ENCODE data around the gene MAPK11. TPM values are rescaled to one million over a fixed set of nuclear protein-coding genes. Genes with fewer than 3 reads are reported as not detected.

Gene MAPK11
- total RNA-seq, 1 donor from 2014 or later: 131 TPM

DNA sequence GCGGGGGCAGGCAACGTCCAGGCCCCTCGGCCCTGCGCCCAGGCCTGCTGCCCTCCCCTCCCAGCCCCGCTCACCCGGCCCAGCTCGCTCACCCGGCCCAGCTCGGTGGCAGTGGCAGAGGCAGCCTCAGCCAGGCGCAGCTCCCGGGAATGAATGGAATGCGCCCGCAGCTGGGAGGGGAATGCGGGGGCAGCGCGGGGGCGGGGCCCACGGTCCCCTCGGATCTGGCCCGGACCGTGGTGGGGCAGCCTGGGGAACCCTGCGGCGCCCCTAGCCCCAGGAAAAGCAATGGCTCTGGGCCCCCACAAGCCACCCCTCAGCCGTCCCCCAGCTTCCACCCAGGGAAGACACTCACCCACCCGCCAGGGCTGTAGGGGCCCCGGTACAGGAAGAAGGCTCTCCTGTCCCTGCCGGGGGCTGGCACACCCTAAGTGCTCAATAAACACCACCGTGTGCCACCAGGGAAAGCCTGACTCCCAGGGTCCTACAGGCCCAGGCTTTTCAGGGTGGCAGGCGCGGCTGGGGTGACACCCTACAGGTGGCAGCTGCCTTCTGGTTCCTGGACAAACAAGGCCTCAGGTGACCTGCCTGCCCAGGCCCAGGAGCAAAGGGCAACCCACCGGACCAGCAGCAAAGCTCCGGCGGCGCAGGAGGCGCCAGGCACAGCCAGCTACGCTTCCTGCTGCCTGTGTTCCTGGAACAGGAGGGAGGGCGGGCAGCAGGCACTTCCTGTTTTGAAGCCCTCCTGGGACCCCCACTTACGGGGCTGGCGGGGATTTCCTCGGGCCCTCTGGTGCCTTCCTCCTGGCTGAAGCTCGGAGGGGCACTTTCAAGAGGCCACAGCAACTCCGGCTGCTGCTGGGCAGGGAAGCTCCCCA lies 23.5 kb upstream of the MAPK11 start:
- no peaks in the 10 kb centered on the region for H3K36me3 Mint-ChIP-seq (ENCODE audit: unreplicated experiment)

GRCh38 chr22:50292643-50293440 lies 22.7 kb upstream of the MAPK11 start:
- Mint-ChIP-seq H3K27ac (ENCODE audit: unreplicated experiment) (no peak overlapping the region), H3K4me3 (ENCODE audit: unreplicated experiment) (no peak overlapping the region), H3K36me3 (ENCODE audit: unreplicated experiment) (no peaks in the 10 kb centered on the region), H3K4me1 (ENCODE audit: low read depth, unreplicated experiment) (peaks cover 3% of the 10 kb centered on the region), H3K9me3 (ENCODE audit: unreplicated experiment) (peaks cover 3% of the 10 kb centered on the region), H3K27me3 (ENCODE audit: unreplicated experiment) (no peaks in the 10 kb centered on the region)
- TF ChIP-seq, protein P1, sequence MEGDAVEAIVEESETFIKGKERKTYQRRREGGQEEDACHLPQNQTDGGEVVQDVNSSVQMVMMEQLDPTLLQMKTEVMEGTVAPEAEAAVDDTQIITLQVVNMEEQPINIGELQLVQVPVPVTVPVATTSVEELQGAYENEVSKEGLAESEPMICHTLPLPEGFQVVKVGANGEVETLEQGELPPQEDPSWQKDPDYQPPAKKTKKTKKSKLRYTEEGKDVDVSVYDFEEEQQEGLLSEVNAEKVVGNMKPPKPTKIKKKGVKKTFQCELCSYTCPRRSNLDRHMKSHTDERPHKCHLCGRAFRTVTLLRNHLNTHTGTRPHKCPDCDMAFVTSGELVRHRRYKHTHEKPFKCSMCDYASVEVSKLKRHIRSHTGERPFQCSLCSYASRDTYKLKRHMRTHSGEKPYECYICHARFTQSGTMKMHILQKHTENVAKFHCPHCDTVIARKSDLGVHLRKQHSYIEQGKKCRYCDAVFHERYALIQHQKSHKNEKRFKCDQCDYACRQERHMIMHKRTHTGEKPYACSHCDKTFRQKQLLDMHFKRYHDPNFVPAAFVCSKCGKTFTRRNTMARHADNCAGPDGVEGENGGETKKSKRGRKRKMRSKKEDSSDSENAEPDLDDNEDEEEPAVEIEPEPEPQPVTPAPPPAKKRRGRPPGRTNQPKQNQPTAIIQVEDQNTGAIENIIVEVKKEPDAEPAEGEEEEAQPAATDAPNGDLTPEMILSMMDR (IDR thresholded peaks at IDR 0.05; ENCODE audit: partially characterized antibody, unreplicated experiment): no peak
- no peak for DNase-seq

More for the DNA sequence above, 23.5 kb upstream of the MAPK11 start:
- DNase-seq: no peak
- H3K4me3 Mint-ChIP-seq (ENCODE audit: unreplicated experiment): no peak overlapping the region
- H3K27ac Mint-ChIP-seq (ENCODE audit: unreplicated experiment): no peak overlapping the region
- H3K27me3 Mint-ChIP-seq (ENCODE audit: unreplicated experiment): no peaks in the 10 kb centered on the region
- peaks cover 3% of the 10 kb centered on the region for H3K9me3 Mint-ChIP-seq (ENCODE audit: unreplicated experiment)
- H3K4me1 Mint-ChIP-seq (ENCODE audit: low read depth, unreplicated experiment): peaks cover 3% of the 10 kb centered on the region
- TF ChIP-seq, protein P1 (IDR thresholded peaks at IDR 0.05; ENCODE audit: partially characterized antibody, unreplicated experiment): no peak

GRCh38 chr22:50289942-50290630 lies 19.9 kb upstream of the MAPK11 start:
- Mint-ChIP-seq H3K27ac (ENCODE audit: unreplicated experiment) (no peak overlapping the region), H3K36me3 (ENCODE audit: unreplicated experiment) (no peaks in the 10 kb centered on the region), H3K27me3 (ENCODE audit: unreplicated experiment) (no peaks in the 10 kb centered on the region), H3K9me3 (ENCODE audit: unreplicated experiment) (peaks cover 3% of the 10 kb centered on the region), H3K4me3 (ENCODE audit: unreplicated experiment) (no peak overlapping the region), H3K4me1 (ENCODE audit: low read depth, unreplicated experiment) (peaks cover 3% of the 10 kb centered on the region)
- TF ChIP-seq, protein P1 (IDR thresholded peaks at IDR 0.05; ENCODE audit: partially characterized antibody, unreplicated experiment): no peak
- DNase-seq: no peak

- H3K27ac Mint-ChIP-seq (ENCODE audit: unreplicated experiment): no peak overlapping the region
- TF ChIP-seq, protein P1 (IDR thresholded peaks at IDR 0.05; ENCODE audit: partially characterized antibody, unreplicated experiment): no peak
- peaks cover 3% of the 10 kb centered on the region for H3K9me3 Mint-ChIP-seq (ENCODE audit: unreplicated experiment)
- no peaks in the 10 kb centered on the region for H3K36me3 Mint-ChIP-seq (ENCODE audit: unreplicated experiment)
- peaks cover 3% of the 10 kb centered on the region for H3K4me1 Mint-ChIP-seq (ENCODE audit: low read depth, unreplicated experiment)
- DNase-seq: no peak
- H3K27me3 Mint-ChIP-seq (ENCODE audit: unreplicated experiment): no peaks in the 10 kb centered on the region
- no peak overlapping the region for H3K4me3 Mint-ChIP-seq (ENCODE audit: unreplicated experiment)
Measured at GRCh38 chr22:50289151-50289941, 19.2 kb upstream of the MAPK11 start.

All from glutamatergic neuron (in vitro differentiated cells).